Measurements from ENCODE around the gene MOB3C. TPM values are rescaled to one million over a fixed set of nuclear protein-coding genes. Genes with fewer than 3 reads are reported as not detected.

Gene MOB3C
- total and polyA plus RNA-seq, 10 of the 15 experiments (the other 5 are each of a cell fraction or from before 2014, with no cell fraction given), result 1.0 to 16.0 (median 9.4) TPM

GRCh38 chr1:46603858-46604549 lies 12.6 kb downstream of the MOB3C start, which contains the start of gene MKNK1 (continued):
- no peak for TF ChIP-seq PBX3 (IDR thresholded peaks at IDR 0.05; ENCODE audit: insufficient replicate concordance, low read depth, low read length)
- no peak for TF ChIP-seq RBBP5 (conservative IDR thresholded peaks at IDR 0.05)
- no peak for TF ChIP-seq RFX5 (IDR thresholded peaks at IDR 0.05; ENCODE audit: low read depth, low read length)
- 0 out of 6 replicates have a peak, but pooled peaks of 1 of the 3 experiments have one; percentile 9 for TF ChIP-seq CTCF (IDR thresholded peaks at IDR 0.05 in 2 of 3, conservative IDR thresholded peaks at IDR 0.05 in 1 of 3; ENCODE audit: control insufficient read depth in 2 of 3, extremely low read depth in 1 of 3, insufficient read depth in 1 of 3, low read depth in 3 of 3, low read length in 3 of 3)
- no peak for TF ChIP-seq EP300 (IDR thresholded peaks at IDR 0.05; ENCODE audit: borderline replicate concordance in 1 of 2, control insufficient read depth in 1 of 2, low read depth in 2 of 2, low read length in 2 of 2)
- no peak for TF ChIP-seq MXI1 (IDR thresholded peaks at IDR 0.05; ENCODE audit: low read depth, low read length)
- TF ChIP-seq FOS (IDR thresholded peaks at IDR 0.05; ENCODE audit: borderline replicate concordance, extremely low read depth, insufficient read length), result no peak
- TF ChIP-seq ZNF274 (IDR thresholded peaks at IDR 0.05; ENCODE audit: insufficient read depth, insufficient read length), result no peak
- no peak for TF ChIP-seq STAT3 (IDR thresholded peaks at IDR 0.05; ENCODE audit: low read depth, low read length)
- no peak for TF ChIP-seq CREM (IDR thresholded peaks at IDR 0.05; ENCODE audit: low read depth)
- TF ChIP-seq MYB (IDR thresholded peaks at IDR 0.05; ENCODE audit: borderline replicate concordance, low read depth, low read length), result no peak
- TF ChIP-seq PAX8 (IDR thresholded peaks at IDR 0.05), result no peak
- no peak for TF ChIP-seq ZBTB40 (IDR thresholded peaks at IDR 0.05; ENCODE audit: borderline replicate concordance)
- no peak for TF ChIP-seq ZSCAN29 (IDR thresholded peaks at IDR 0.05)
